ENCODE results near the gene ZNF70.

Gene ZNF70

GRCh38 chr22:23692598-23693291 lies 58.2 kb downstream of the ZNF70 start:
- DNase-seq = no peak

- DNase-seq = no peak
Measured at GRCh38 chr22:23691748-23692423, 59.0 kb downstream of the ZNF70 start.

DNA sequence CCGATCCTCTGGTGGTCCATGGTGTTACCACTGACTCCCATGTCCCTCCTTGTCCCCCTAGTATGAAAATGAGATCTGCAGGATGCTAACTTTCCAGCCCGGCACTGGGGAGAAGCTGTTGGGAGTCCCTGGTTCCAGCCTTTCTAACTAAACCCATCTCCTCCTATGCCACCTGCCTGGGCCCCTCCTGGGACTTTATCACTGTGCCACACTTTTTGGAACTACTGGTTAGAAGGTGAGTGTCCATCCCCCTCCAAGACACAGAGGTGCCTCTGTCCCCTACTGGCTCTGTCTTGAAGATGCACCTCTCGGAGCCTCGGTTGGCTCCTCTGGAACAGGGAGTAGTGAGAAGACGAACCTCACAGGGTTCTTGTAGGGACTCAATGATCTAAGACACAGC lies 60.2 kb downstream of the ZNF70 start, which contains the start of gene RGL4:
TSS of gene RGL4 (plus strand) at position 301 of the 400 bp plus-strand sequence. CDS start 1,018 bp downstream, outside the sequence.
- DNase-seq = no peak

- DNase-seq = no peak
Measured at GRCh38 chr22:23689414-23689813, 61.5 kb downstream of the ZNF70 start.

Measured in suppressor macrophage (primary cell).